Panc1 (cell line): Measurements from ENCODE around the gene MTUS2. TPM values are rescaled to one million over a fixed set of nuclear protein-coding genes. Genes with fewer than 3 reads are reported as not detected.

Experiments used
- ATAC-seq: fragments of 200-7000 bp; cut with Tn5 transposase; 2 replicates; pipeline ENCODE4 v1.9.1; 2020; ENCODE audit warnings: mild to moderate bottlenecking, moderate library complexity
- BruUV-seq: library from RNA; stranded (reverse); fragments of 400-500 nt; replicated peaks from 2 replicates; lab custom pipeline; 2021; lab: Mats Ljungman, UMichigan
- CTCF ChIA-PET: fragments of 300-600 bp; sonication (Branson Sonifier 250); formaldehyde crosslinking; loops from one replicate; lab custom pipeline; 2022; ENCODE audit warnings: antibody characterized with exemption; lab: Charles Lee
- POLR2A ChIA-PET: fragments of 300-600 bp; sonication (Branson Sonifier 250); formaldehyde crosslinking; loops from one replicate; lab custom pipeline; 2022; ENCODE audit warnings: antibody characterized with exemption; lab: Charles Lee
- DNase-seq: peaks from one replicate; pipeline ENCODE4 v3.0.0-alpha.2; 2010; ENCODE audit warnings: low read depth, low spot score
- H3K27ac ChIP-seq: 2 replicates; pipeline ENCODE4 v1.5.1; 2011; ENCODE audit warnings: mild to moderate bottlenecking, low read length, inconsistent platforms
- H3K27me3 ChIP-seq: fragments of 200-500 bp; sonication (Bioruptor generic); 2 replicates; pipeline ENCODE4 v1.6.0; 2014; ENCODE audit warnings: low read length, inconsistent platforms; ENCODE audit not compliant: control insufficient read depth, insufficient read depth
- H3K36me3 ChIP-seq: fragments of 200-500 bp; sonication (Bioruptor generic); 2 replicates; pipeline ENCODE4 v1.5.1; 2014; ENCODE audit warnings: inconsistent platforms, mild to moderate bottlenecking, low read length, moderate library complexity; ENCODE audit not compliant: control insufficient read depth, insufficient read depth
- H3K4me1 ChIP-seq: 2 replicates; pipeline ENCODE4 v1.5.1; 2011; ENCODE audit warnings: inconsistent platforms, mild to moderate bottlenecking, low read length, moderate library complexity; ENCODE audit not compliant: control insufficient read depth, insufficient read depth
- H3K4me3 ChIP-seq, 2 experiments: 2 replicates each; pipeline ENCODE4 v1.5.1; 2011 to 2012; ENCODE audit warnings: low read depth in 2 of 2, low read length in 2 of 2, mild to moderate bottlenecking in 2 of 2, inconsistent platforms in 1 of 2, moderate library complexity in 1 of 2
- H3K9me3 ChIP-seq: fragments of 200-500 bp; sonication (Bioruptor generic); 2 replicates; pipeline ENCODE4 v1.5.1; 2014; ENCODE audit warnings: low read depth, mild to moderate bottlenecking, inconsistent platforms, low read length, moderate library complexity; ENCODE audit not compliant: control insufficient read depth, insufficient read depth
- CTCF ChIP-seq: fragments of 450-650 bp; IDR thresholded peaks from 2 replicates; pipeline ENCODE4 v1.5.1; 2017; ENCODE audit warnings: mild to moderate bottlenecking
- POLR2AphosphoS5 ChIP-seq: IDR thresholded peaks from 2 replicates; pipeline ENCODE4 v1.6.1; 2012; ENCODE audit warnings: mild to moderate bottlenecking, low read depth, low read length, moderate library complexity
- SIN3A ChIP-seq: IDR thresholded peaks from 2 replicates; pipeline ENCODE4 v1.6.1; 2012; ENCODE audit warnings: low read depth, mild to moderate bottlenecking, low read length, moderate library complexity, borderline replicate concordance; ENCODE audit not compliant: insufficient read depth
- TCF7L2 ChIP-seq: IDR thresholded peaks from 2 replicates; pipeline ENCODE4 v1.6.1; 2011; ENCODE audit warnings: mild to moderate bottlenecking, low read depth, low read length, inconsistent platforms
- in situ Hi-C: cut with HindIII; loops from 2 replicates; pipeline ENCODE4 v1.10.0; 2016; ENCODE audit warnings: low sequenced_read_pairs, low pct_unique_long_range_greater_than_20kb
- intact Hi-C: fragments of 100-400 bp; cut with micrococcal nuclease; formaldehyde crosslinking; loops from one replicate; pipeline ENCODE4 v1.10.0; 2022; ENCODE audit not compliant: unreplicated experiment
- total RNA-seq: library from RNA; stranded (reverse); gene quantifications from one replicate; pipeline ENCODE4 v1.2.1, GENCODE V29; 2021; ENCODE audit not compliant: unreplicated experiment
- TF ChIP-seq, protein P1 (sequence below), 2 experiments: IDR thresholded peaks; 2 replicates each; pipeline ENCODE4 v1.6.1; 2011 to 2012; ENCODE audit warnings: low read depth in 2 of 2, control low read depth in 1 of 2, low read length in 1 of 2, mild to moderate bottlenecking in 1 of 2, moderate library complexity in 1 of 2; ENCODE audit not compliant: insufficient read depth in 1 of 2

Gene MTUS2
- total RNA-seq, 1 experiment from 2014 or later: 0.05 TPM

DNA sequence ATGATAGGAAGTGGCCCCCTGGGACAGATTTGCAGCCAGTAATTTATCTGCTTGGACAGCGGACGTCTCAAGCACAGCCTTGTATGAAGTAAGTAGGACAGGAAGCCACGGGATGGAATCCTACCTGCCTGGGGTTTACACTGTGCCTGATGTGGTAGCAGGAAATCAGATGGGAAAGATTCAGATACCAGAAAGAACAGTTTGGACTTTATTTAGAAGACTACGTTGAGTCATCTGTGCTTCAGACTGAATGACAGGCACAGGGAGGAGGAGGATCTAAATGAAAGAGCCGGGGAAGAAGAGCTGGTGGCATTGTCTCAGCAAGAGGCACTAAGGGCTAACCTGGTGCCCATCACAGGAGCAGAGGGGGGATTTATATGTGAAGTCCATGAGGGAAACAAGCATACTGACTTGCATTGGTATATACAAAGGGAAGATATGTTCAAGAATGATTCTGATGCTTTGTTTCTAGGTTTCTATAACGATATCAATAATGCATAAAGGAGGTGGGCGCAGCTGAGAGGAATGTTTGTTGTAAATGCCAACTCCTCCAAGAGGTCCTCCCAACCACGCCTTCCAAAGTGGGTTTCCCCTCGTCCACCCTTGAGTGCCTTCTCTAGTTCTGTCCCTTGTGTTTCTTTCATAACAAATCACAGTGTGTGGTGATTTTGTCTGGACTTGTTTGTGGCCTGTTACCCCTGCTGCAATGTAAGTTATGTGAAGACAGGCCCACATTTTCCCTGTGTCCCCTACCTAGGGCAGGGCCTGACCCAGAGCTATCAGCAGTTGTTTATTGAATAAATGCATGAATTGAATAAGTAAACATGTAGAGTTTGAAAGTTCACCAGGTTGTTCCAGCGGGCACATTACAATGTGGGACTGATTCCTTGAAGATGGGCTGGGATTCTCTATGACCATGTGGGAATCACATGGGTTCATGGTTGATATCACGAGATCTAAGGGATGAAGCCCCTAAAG, 446.9 kb downstream of the MTUS2 start:
- H3K9me3 ChIP-seq: no peaks in the 10 kb centered on the region
- H3K36me3 ChIP-seq: no peaks in the 10 kb centered on the region
- CTCF ChIA-PET: no interaction called here
- no peak for ATAC-seq
- no peak overlapping the region for H3K27ac ChIP-seq
- no peaks in the 10 kb centered on the region for H3K4me1 ChIP-seq
- no TSS peak for BruUV-seq
- intact Hi-C loops (no loop called here), in situ Hi-C loops (no loop called here)
- H3K4me3 ChIP-seq: no peak overlapping the region
- POLR2A ChIA-PET: no interaction called here
- no peak for DNase-seq
- peaks cover 2% of the 10 kb centered on the region for H3K27me3 ChIP-seq
- TF ChIP-seq POLR2AphosphoS5 (no peak), SIN3A (no peak), TCF7L2 (no peak), CTCF (no peak)
- TF ChIP-seq, protein P1, sequence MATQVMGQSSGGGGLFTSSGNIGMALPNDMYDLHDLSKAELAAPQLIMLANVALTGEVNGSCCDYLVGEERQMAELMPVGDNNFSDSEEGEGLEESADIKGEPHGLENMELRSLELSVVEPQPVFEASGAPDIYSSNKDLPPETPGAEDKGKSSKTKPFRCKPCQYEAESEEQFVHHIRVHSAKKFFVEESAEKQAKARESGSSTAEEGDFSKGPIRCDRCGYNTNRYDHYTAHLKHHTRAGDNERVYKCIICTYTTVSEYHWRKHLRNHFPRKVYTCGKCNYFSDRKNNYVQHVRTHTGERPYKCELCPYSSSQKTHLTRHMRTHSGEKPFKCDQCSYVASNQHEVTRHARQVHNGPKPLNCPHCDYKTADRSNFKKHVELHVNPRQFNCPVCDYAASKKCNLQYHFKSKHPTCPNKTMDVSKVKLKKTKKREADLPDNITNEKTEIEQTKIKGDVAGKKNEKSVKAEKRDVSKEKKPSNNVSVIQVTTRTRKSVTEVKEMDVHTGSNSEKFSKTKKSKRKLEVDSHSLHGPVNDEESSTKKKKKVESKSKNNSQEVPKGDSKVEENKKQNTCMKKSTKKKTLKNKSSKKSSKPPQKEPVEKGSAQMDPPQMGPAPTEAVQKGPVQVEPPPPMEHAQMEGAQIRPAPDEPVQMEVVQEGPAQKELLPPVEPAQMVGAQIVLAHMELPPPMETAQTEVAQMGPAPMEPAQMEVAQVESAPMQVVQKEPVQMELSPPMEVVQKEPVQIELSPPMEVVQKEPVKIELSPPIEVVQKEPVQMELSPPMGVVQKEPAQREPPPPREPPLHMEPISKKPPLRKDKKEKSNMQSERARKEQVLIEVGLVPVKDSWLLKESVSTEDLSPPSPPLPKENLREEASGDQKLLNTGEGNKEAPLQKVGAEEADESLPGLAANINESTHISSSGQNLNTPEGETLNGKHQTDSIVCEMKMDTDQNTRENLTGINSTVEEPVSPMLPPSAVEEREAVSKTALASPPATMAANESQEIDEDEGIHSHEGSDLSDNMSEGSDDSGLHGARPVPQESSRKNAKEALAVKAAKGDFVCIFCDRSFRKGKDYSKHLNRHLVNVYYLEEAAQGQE (IDR thresholded peaks at IDR 0.05; ENCODE audit: insufficient read depth in 1 of 2, low read depth in 2 of 2, low read length in 1 of 2): no peak

DNA sequence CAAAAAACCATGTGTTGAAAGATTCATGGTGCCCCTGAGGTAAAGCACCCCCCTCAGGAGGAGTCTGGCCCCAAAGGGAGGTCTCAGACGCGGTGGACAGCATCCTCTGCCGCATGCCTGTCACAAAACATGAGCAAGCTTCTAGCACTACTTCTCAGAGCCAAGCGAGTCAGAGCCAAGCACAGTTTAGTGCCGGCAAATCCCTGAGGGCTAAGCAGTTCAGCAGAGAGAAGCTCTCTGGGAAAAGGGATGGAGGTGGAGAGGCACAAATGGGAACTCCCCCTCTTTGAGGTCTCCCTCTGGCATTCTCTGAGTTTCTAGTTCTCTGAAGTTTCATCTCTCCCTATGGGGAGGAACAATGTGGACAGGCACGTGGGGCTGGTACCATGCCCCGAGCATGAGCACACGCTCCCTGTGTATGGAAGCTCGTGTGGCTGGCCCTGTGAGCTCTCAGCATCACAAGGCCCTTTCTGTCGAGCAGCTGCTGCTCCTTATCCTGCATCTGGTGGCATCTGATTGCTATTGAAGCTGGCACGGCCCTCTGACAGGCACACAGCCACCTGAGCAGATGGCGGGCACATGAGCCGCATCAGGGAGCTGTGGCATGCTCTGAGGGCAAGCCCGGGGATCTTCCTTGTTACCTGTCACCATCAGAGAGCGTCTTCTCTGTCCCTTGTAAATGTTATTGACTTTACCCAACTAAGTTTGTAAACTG, 450.3 kb downstream of the MTUS2 start:
- Histone ChIP-seq H3K4me1 (no peaks in the 10 kb centered on the region), H3K9me3 (no peaks in the 10 kb centered on the region), H3K27ac (no peak overlapping the region), H3K4me3 (no peak overlapping the region), H3K27me3 (peaks cover 2% of the 10 kb centered on the region), H3K36me3 (no peaks in the 10 kb centered on the region)
- in situ Hi-C loops: no loop called here
- intact Hi-C loops: no loop called here
- BruUV-seq: no TSS peak
- ATAC-seq (no peak), DNase-seq (no peak)
- ChIA-PET POLR2A (no interaction called here), CTCF (no interaction called here)
- TF ChIP-seq TCF7L2: no peak
- TF ChIP-seq SIN3A: no peak
- no peak for TF ChIP-seq POLR2AphosphoS5
- TF ChIP-seq, protein P1 (IDR thresholded peaks at IDR 0.05; ENCODE audit: insufficient read depth in 1 of 2, low read depth in 2 of 2, low read length in 1 of 2): no peak
- TF ChIP-seq CTCF: no peak
